Spinal cord (tissue), 10 donors: ENCODE measurements around the gene WDTC1. TPM values are rescaled to one million over a fixed set of nuclear protein-coding genes. Genes with fewer than 3 reads are reported as not detected.
A peak's percentile ranks its signal among the peaks of the same experiment; 100 is the strongest.
"Not testable (repeated sequence)": the region's sequence is repeated elsewhere in the genome, so short reads cannot be mapped to it uniquely, and the experiment has no call there.

Source experiments
- DNase-seq, 6 donors: peaks; one replicate each; pipeline versions ENCODE4 v3.0.0 to v3.0.0-alpha.2; 2013 to 2015; ENCODE audit warnings: low spot score in 6 of 6, low read depth in 4 of 6
- H3K27ac ChIP-seq: one replicate; pipeline ENCODE4 v1.5.1; 2013; ENCODE audit warnings: low read depth, low read length, control low read depth
- H3K27me3 ChIP-seq: one replicate; pipeline ENCODE4 v1.6.1; 2013; ENCODE audit warnings: low read length; ENCODE audit not compliant: control insufficient read depth, insufficient read depth
- H3K36me3 ChIP-seq: one replicate; pipeline ENCODE4 v1.6.1; 2013; ENCODE audit warnings: low read length; ENCODE audit not compliant: control insufficient read depth, insufficient read depth
- H3K4me1 ChIP-seq: one replicate; pipeline ENCODE4 v1.6.1; 2013; ENCODE audit warnings: low read length; ENCODE audit not compliant: control insufficient read depth, insufficient read depth
- H3K4me3 ChIP-seq: one replicate; pipeline ENCODE4 v1.5.1; 2013; ENCODE audit warnings: low read depth, low read length, control low read depth
- H3K9me3 ChIP-seq: one replicate; pipeline ENCODE4 v1.6.1; 2013; ENCODE audit warnings: low read length; ENCODE audit not compliant: control insufficient read depth, insufficient read depth
- WGBS: methylation state at CpG from one replicate; pipeline ENCODE4 v1.1.5; 2013; ENCODE audit warnings: missing lambda C conversion rate; ENCODE audit not compliant: insufficient coverage; 5-methylcytosine and 5-hydroxymethylcytosine counted together
- polyA plus RNA-seq, 2 donors: library from polyadenylated mRNA; unstranded; fragments of 120-200 nt; gene quantifications; one replicate each; pipeline ENCODE4 v1.2.1, GENCODE V29; 2013; ENCODE audit not compliant: insufficient read length in 2 of 2
- total RNA-seq, 2 donors: library from RNA; depleted of rRNA in 1 of 2; stranded (reverse); fragments of 120-200 nt in 1 of 2; fragments of >200 nt in 1 of 2; gene quantifications; one replicate each; pipeline versions ENCODE4 v1.2.3 to v1.2.4, GENCODE V29; 2013 to 2014
- donor health status: healthy.

Gene WDTC1
- total and polyA plus RNA-seq, 4 donors, result 22.3 to 52.0 (median 34.4) TPM

- no peaks in the 10 kb centered on the region for H3K4me1 ChIP-seq
- no peaks in the 10 kb centered on the region for H3K9me3 ChIP-seq
- H3K4me3 ChIP-seq, result no peak overlapping the region
- H3K36me3 ChIP-seq, result no peaks in the 10 kb centered on the region
- WGBS, result no CpG with 5 or more reads among the region's 3 CpGs
- no peak overlapping the region for H3K27ac ChIP-seq
- DNase-seq, result no peak
- H3K27me3 ChIP-seq, result no peaks in the 10 kb centered on the region
Observed at GRCh38 chr1:27275696-27276095, 41.3 kb downstream of the WDTC1 start.

GRCh38 chr1:27284425-27285273, 50.2 kb downstream of the WDTC1 start:
- no peak overlapping the region for H3K27ac ChIP-seq
- WGBS, result 88% methylated on average over 5 of the region's 11 CpGs
- no peak overlapping the region for H3K4me3 ChIP-seq
- no peaks in the 10 kb centered on the region for H3K9me3 ChIP-seq
- peak; percentile 50 to 96 (median 74) for DNase-seq
- H3K36me3 ChIP-seq, result peaks cover 34% of the 10 kb centered on the region
- no peaks in the 10 kb centered on the region for H3K4me1 ChIP-seq
- H3K27me3 ChIP-seq, result no peaks in the 10 kb centered on the region

- WGBS, result no CpG with 5 or more reads among the region's 2 CpGs
- Histone ChIP-seq H3K4me3 (no peak overlapping the region), H3K36me3 (peaks cover 39% of the 10 kb centered on the region), H3K9me3 (no peaks in the 10 kb centered on the region), H3K27me3 (no peaks in the 10 kb centered on the region), H3K27ac (no peak overlapping the region), H3K4me1 (no peaks in the 10 kb centered on the region)
- DNase-seq, result no peak
Observed at GRCh38 chr1:27285274-27285660, 50.8 kb downstream of the WDTC1 start.

GRCh38 chr1:27285821-27286220, 51.4 kb downstream of the WDTC1 start:
- 100% methylated on average over 3 of the region's 7 CpGs for WGBS
- H3K27me3 ChIP-seq, H3K27ac ChIP-seq: not testable (repeated sequence)

GRCh38 chr1:27289125-27289524, 54.7 kb downstream of the WDTC1 start:
- not testable (repeated sequence) for H3K27ac ChIP-seq, DNase-seq, H3K27me3 ChIP-seq, H3K4me1 ChIP-seq, H3K4me3 ChIP-seq, H3K9me3 ChIP-seq
- peaks cover 50% of the 10 kb centered on the region for H3K36me3 ChIP-seq
- 97% methylated on average over 13 of the region's 29 CpGs for WGBS

More at GRCh38 chr1:27285821-27286220, 51.4 kb downstream of the WDTC1 start:
- not testable (repeated sequence) for H3K4me1 ChIP-seq, H3K4me3 ChIP-seq, H3K9me3 ChIP-seq, DNase-seq
- H3K36me3 ChIP-seq, result peaks cover 43% of the 10 kb centered on the region

- Histone ChIP-seq H3K27ac (no peak overlapping the region), H3K27me3 (no peaks in the 10 kb centered on the region), H3K4me3 (no peak overlapping the region), H3K36me3 (peaks cover 54% of the 10 kb centered on the region), H3K4me1 (no peaks in the 10 kb centered on the region), H3K9me3 (no peaks in the 10 kb centered on the region)
- no peak for DNase-seq
- 93% methylated on average over 3 of the region's 3 CpGs for WGBS
Observed at GRCh38 chr1:27290581-27290980, 56.1 kb downstream of the WDTC1 start.

- WGBS, result 100% methylated on average over 5 of the region's 5 CpGs
- Histone ChIP-seq H3K4me1 (peaks cover 4% of the 10 kb centered on the region), H3K27me3 (no peaks in the 10 kb centered on the region), H3K4me3 (no peak overlapping the region), H3K9me3 (no peaks in the 10 kb centered on the region), H3K27ac (no peak overlapping the region), H3K36me3 (peaks cover 47% of the 10 kb centered on the region)
- no peak for DNase-seq
Observed at GRCh38 chr1:27292106-27292505, 57.7 kb downstream of the WDTC1 start.

- 98% methylated on average over 7 of the region's 8 CpGs for WGBS
- no peaks in the 10 kb centered on the region for H3K27me3 ChIP-seq
- no peak for DNase-seq
- peaks cover 20% of the 10 kb centered on the region for H3K4me1 ChIP-seq
- no peak overlapping the region for H3K4me3 ChIP-seq
- H3K36me3 ChIP-seq, result peaks cover 55% of the 10 kb centered on the region
- H3K27ac ChIP-seq, result no peak overlapping the region
- no peaks in the 10 kb centered on the region for H3K9me3 ChIP-seq
Observed at GRCh38 chr1:27293915-27294314, 59.5 kb downstream of the WDTC1 start.

- Histone ChIP-seq H3K4me3 (no peak overlapping the region), H3K27me3 (no peaks in the 10 kb centered on the region), H3K9me3 (no peaks in the 10 kb centered on the region), H3K36me3 (peaks cover 66% of the 10 kb centered on the region), H3K27ac (no peak overlapping the region), H3K4me1 (peaks cover 49% of the 10 kb centered on the region)
- 14% methylated on average over 7 of the region's 10 CpGs for WGBS
- DNase-seq, result peak in 3 of 6 donors; percentile 5 to 89 (median 86)
Observed at GRCh38 chr1:27296773-27297291, 62.4 kb downstream of the WDTC1 start.

GRCh38 chr1:27297903-27298302, 63.5 kb downstream of the WDTC1 start:
- DNase-seq, result peak in 1 of 6 donors; percentile 25
- Histone ChIP-seq H3K27ac (no peak overlapping the region), H3K4me1 (peaks cover 51% of the 10 kb centered on the region), H3K4me3 (no peak overlapping the region), H3K36me3 (peaks cover 64% of the 10 kb centered on the region), H3K27me3 (no peaks in the 10 kb centered on the region), H3K9me3 (no peaks in the 10 kb centered on the region)
- 80% methylated on average over 3 of the region's 3 CpGs for WGBS
